Lung microvascular endothelial cell (primary cell): ENCODE results near the gene PPARGC1A. TPM values are rescaled to one million over a fixed set of nuclear protein-coding genes. Genes with fewer than 3 reads are reported as not detected.

ENCODE experiments used
- DNase-seq, 2 donors: peaks; one replicate each; pipeline versions ENCODE4 v3.0.0 to v3.0.0-alpha.2; 2010; ENCODE audit warnings: low read depth in 2 of 2
- total RNA-seq: library from RNA; depleted of rRNA; stranded (reverse); fragments of >200 nt; gene quantifications from 2 replicates; pipeline ENCODE4 v1.2.1, GENCODE V29; 2014

Gene PPARGC1A
- total RNA-seq, 1 donor from 2014 or later = 9.5 TPM

DNA sequence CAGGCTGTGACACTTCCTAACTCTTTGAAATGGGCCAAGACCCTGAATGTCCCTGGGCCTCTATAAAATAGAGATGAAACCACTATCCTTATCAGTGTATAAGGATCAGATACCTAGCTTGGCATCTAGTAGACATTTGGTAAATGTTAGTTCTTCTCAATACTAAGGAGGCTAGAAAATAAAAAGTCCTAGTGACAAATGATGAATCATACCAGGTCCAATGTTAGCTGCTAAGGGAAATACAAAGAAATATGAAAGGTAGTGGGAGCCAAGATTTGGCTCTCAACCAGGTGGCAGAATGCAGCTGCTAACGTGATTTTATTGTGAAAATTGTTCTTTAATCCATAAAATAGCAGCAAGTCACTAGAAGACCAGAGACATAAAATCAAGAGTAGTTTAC, 19.8 kb upstream of the PPARGC1A start:
- DNase-seq = no peak

DNA sequence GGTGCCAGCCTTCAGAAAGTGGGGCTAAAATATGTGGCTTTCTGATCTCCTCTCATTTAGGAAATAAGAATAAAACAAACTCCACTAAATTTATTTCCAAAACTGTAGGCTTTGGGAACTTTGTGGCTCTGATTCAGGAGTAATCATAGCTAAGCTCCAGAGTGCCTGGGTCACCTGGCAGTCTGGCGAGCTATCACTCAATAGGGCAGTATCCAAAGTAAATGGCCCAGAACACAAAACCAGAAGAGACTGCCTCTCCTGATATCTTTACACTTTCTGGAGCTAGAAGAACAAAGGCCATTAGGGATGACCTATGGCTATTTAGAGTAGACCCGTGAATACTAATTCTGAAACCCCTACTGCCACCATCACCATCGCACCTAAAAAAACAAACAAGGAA, 17.0 kb upstream of the PPARGC1A start:
- no peak for DNase-seq

DNA sequence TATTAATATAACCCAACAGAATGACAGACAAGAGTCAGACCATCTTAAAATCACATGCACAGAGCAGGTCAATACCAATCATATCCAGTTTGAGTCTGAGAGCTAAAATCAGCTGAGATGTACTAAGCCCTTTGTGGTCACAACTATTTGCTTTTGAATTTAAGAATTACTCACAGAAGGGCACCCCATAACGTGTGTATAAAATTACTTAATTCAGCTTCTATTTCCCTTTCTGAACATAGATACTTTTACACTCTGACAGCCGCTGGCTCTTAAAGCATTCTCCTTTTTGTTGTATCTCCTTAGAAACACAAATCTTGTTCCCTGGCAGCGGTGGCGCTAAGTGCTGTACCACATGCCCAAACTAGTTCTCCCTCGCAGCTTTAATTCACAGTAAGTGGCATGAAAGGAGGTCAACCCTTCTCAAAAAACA, 14.8 kb upstream of the PPARGC1A start:
- no peak for DNase-seq

GRCh38 chr4:23903859-23904438, 14.1 kb upstream of the PPARGC1A start:
- no peak for DNase-seq

- DNase-seq = no peak
Observed at GRCh38 chr4:23902222-23902804, 12.5 kb upstream of the PPARGC1A start.

DNA sequence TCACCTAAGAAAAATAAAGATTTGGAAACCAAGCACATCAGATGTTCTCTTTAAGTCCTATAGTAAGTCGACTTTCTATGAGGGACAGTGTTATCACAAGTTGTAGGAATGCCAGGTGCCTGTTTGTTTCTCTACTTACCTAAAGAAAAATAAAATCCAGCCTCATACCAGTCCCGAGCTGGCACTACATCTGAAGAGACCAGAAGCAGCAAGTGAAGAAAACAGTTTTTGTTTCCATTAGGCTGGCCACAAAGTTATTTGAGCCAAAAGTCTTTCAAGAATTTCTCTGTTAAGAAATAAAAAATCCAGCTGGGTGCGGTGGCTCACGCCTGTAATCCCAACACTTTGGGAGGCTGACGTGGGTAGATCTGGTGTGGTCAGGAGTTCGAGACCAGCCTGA, 10.8 kb upstream of the PPARGC1A start:
- DNase-seq = no peak

DNA sequence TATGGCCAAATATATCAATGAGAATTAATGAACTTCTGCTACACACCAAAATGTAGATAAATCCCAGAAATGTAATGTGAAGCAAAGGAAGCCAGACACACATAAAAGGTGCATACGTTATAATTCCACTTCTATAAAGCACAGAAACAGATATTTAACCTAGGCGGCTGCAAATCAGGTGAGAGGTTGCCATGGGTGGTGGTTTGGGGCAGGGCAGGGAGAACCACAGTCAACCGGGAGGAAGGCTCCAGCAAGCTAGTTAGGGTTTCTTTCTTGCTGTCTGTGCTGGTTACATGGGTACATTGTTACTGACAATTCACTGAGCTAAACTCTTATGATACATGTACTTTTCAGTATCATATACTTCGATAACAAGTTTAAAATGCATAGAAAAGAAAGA, 9.7 kb upstream of the PPARGC1A start:
- no peak for DNase-seq

- DNase-seq = no peak
Observed at GRCh38 chr4:23897564-23898109, 7.8 kb upstream of the PPARGC1A start.

- DNase-seq = no peak
Observed at GRCh38 chr4:23894021-23894420, 4.2 kb upstream of the PPARGC1A start.

- no peak for DNase-seq
Observed at GRCh38 chr4:23891064-23891421, 1.2 kb upstream of the PPARGC1A start.

DNA sequence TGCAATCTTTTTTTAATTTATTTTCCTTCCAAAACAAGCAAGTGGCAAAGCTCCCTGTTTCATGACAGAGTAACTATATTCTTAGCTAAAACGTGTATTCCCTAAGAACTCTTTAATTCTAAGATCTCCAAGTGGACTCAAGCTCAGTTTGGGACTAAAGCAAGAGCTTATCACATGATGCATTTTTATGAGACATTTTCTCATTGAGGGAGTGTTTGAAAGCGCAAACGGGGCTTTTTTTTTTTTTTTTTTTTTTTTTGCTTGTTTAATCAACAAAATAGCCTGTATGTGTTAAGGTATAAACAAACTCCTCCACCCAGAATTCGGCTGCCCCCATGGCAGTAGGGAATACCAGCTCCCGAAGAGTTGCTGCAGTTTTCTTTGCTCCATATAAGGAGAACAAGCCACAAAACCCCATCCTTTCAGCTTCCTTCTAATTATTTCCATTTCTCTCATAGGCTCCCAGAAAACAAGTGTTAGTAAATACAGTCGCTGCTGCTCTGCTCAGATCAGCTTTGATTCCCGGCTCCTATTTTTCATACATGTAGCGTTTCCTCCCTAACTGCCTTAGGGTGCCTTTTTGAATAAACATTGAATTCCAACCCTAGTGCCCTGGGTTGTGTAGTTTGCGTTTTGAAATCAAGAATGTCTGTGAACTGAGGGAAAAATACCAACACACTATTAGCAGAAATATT, 669 bp upstream of the PPARGC1A start:
- DNase-seq = no peak

- DNase-seq = no peak
Observed at GRCh38 chr4:23889391-23889790, 456 bp downstream of the PPARGC1A start.

GRCh38 chr4:23888421-23889319, 1.2 kb downstream of the PPARGC1A start:
- DNase-seq = peak; percentile 4 to 5

GRCh38 chr4:23887989-23888388, 1.9 kb downstream of the PPARGC1A start:
- DNase-seq = no peak

GRCh38 chr4:23887173-23887572, 2.7 kb downstream of the PPARGC1A start:
- DNase-seq = no peak

- no peak for DNase-seq
Observed at GRCh38 chr4:23885943-23886590, 3.8 kb downstream of the PPARGC1A start.

DNA sequence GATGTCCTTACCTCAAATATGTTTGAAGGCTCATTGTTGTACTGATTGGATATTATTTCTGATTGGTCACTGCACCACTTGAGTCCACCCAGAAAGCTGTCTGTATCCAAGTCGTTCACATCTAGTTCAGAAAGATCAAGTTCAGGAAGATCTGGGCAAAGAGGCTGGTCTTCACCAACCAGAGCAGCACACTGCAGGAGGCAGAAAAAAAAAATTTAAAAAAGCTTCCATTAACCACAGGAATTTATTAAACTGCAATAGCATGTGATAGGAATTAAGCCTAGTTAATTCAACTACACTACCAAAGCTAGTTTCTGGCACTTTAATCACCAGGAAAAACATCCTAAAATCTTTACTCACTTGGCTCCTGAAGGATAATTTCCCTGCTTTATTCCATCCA, 5.1 kb downstream of the PPARGC1A start:
- no peak for DNase-seq

- DNase-seq = no peak
Observed at GRCh38 chr4:23884261-23884660, 5.6 kb downstream of the PPARGC1A start.

GRCh38 chr4:23882976-23883531, 6.8 kb downstream of the PPARGC1A start:
- no peak for DNase-seq

DNA sequence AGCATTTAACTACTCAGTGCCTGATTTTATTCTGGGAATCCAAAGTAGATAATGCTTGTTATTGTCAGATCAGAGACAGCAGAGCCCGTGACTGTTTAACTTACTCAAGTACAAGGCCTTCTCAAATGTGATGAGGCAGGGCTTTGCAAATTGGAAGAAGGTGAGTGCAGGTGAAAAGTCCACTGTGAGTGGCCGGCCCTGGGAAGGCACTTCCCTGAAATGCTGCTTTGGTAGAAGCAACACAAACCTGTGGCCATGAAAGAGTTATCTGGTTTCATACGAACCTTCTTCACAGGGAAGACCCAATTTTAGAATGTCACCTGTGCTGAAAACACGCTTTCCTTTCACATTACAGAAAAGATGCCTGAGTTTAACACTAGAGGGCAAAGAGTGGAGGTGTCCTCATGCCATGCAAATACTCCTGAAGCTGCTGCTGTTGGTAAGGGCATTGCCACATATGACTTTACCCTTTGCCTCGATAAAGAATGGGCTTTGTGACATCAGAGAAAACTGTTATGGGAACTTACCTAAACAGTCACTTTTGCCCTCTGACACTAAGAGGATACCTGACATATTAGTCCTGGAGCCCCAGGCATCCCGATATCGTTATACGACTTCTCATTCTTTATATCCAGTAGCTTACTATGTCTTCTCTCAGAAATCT, 8.0 kb downstream of the PPARGC1A start:
- no peak for DNase-seq
